ENCODE data around the gene INPP5F.
A peak's percentile ranks its signal among the peaks of the same experiment; 100 is the strongest.
"Not testable (repeated sequence)": the region's sequence is repeated elsewhere in the genome, so short reads cannot be mapped to it uniquely, and the experiment has no call there.

Gene INPP5F

GRCh38 chr10:119707331-119707730 is 18.5 kb upstream of the INPP5F start:
- DNase-seq, result not testable (repeated sequence)

DNA sequence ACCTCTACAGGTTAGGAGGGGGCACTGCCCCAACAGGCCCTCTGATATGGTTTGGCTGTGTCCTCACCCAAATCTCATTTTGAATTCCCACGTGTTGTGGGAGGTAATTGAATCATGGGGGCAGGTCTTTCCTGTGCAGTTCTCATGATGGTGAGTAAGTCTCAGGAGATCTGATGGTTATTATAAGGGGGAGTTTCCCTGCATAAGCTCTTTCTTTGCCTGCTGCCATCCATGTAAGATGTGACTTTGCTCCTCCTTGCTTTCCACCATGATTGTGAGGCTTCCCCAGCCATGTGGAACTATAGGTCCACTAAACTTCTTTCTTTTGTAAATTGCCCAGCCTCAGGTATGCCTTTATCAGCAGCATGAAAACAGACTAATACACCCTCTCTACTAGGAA is 14.9 kb upstream of the INPP5F start:
- DNase-seq, result not testable (repeated sequence)

GRCh38 chr10:119713744-119714483 is 11.9 kb upstream of the INPP5F start:
- DNase-seq, result no peak

GRCh38 chr10:119714484-119714816 is 11.4 kb upstream of the INPP5F start:
- no peak for DNase-seq

DNA sequence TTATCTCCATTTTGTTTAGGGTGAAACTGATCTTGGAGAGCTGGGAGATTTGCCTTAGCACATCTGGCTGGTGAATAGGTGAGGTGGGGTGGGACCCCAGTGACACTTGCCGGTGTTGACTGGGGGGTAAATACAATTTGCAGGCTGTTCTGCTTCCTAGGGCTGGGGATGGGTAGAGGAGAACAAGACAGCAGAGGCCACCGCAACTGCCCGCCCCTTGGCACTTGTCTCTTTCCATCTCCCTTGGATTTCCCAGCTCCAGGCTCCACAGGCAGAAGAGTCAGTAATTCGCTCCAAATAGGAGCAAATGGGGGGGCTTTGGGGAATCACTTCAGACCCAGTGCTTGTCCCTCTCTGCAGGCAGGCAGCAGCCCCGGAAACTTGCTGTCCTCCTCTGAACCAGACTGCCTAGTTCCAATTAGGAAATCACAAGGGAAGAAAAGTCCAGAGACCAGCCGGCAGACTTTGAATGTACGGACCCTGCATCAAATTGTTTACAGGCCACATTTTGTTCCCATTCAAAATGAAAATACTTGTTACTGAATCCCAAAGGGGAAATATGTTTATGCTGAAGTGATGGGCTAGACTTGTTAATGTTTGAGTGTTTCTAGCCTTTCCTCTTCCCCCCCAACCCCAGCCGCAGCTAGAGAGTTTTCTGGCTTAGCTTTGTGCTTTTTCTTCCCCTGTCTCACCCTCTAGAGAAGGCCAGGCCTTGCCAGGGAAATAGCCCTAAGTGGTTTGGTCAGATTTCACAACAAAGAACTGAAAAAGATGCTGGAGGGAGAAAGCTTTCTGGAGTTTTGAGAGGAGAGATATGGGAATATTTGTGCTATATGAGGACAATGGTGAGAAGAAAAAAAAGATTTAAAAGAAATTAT is 10.0 kb upstream of the INPP5F start:
- no peak for DNase-seq

GRCh38 chr10:119723161-119723560 is 2.7 kb upstream of the INPP5F start:
- no peak for DNase-seq

DNA sequence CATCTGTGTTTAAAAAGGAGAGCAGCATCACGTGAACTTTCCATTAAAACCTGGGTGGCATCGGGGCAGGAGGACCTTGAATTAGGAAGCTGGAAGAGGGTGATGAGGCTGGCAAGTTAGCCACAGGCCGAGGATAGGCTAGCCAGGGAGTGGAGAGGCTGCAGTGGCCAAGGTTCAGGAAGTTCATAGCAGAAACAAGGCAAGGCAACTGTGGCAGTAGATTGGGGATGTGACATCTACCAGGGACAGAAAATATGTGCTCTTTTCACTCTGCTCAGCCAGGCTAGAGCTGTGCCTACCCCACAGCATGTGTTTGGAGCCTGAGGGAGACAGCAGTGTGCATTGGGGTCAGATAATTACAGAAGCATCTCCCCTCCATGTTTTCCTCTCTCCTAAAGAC is 2.2 kb upstream of the INPP5F start:
- DNase-seq, result peak in 1 of 4 experiments; percentile 45

DNA sequence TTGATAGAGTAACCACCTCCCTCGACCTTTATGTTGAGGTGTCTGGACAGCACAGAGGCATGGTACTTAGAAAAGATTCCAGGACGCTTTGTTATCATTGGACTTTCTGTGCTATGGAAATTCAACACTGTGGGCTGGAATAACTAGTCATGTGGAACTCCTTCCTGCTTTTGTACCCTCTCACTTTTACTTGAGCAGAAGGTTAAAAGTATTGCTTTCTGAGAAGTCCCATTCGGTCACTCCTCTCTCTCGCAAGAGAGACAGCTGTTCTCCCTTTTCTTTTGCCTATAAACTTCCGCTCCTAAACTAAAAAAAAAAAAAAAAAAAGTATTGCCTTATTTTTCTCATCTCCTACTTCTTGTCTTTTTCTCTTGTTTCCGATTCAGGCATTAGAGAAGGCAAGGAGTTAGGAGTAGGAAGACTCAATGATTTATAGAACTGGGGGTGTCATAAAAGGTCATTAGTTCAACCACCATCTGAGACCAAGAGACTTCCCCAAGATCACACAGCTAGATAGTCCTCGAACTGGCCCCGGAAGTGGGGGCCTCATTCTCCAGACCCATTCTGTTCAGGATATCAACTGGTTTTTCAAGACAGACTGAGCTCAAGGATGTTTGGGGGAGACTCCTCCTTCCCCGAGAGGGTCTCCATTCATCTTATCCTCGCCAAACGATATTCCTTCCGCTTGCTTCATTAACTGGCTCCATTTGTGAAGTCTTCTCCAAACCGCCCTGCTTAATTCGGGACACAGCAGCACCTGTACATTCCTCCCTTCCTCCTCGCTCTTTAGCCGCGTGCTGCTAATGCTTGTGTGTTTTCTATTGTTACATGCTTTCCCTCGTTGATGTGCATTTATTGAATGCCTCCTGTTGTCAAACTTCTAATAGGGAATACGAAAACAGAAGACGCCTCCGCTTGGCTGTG is 995 bp upstream of the INPP5F start:
- peak in 3 of 4 experiments; percentile 61 to 64 (median 63) for DNase-seq

DNA sequence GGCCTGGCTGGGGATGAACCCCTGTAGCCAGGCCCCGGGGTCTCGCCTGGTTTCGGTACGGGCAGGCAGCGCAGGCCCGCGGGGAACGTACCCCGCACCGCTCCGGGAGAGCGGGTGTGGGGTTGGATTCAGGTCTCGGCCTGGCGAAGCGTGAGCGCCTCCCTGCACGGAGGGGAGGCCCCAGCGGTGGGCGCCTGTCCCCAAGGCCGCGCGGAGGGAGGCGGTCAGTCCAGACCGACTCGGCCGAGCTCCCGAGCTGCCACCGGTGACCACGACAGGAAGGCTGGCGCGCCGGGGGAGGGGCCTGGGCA is 378 bp upstream of the INPP5F start:
- DNase-seq, result no peak

- DNase-seq, result no peak
Measured at GRCh38 chr10:119726676-119727261, 919 bp downstream of the INPP5F start.

- no peak for DNase-seq
Measured at GRCh38 chr10:119728172-119728800, 2.4 kb downstream of the INPP5F start.

DNA sequence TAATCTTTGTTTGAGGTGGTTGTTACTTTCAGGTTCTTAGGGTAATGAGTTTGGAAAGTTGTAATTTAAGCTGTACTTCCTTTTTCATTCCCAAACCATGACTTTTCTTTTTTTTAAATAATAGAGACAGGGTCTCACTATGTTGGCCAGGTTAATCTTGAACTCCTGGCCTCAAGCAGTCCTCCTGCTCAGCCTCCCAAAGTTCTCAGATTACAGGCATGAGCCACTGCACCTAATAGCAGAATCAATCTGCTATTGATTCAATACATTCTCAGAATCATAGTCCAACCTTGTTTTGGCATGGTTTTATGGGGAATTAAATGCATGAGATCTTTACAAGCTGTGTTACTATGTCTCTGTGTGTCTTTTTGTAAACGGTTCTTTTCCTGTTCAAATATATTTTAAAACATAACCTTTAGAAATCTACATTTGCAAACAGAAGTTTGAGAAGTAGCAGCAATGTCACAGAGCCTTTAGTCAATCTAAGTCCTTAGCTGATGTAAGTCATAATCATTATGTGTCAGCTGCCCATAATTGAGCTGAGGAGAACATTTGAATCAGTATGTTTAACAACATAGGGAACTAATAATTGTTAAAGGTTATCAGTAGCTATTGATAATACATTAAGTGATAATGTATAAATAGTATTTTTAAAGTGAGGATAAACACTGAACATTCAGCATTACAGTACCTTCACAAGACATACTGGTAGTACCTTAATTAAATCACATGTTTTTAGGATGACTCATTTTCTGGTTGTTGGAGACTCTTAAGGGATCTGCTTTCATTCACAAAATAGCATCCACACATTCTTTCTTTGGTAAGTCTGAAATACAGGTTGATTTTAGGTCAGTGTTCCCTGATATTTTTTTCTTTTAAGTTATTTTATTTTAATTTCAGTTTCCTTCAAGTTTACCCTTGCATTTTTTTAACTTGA is 8.8 kb downstream of the INPP5F start:
- DNase-seq, result no peak

DNA sequence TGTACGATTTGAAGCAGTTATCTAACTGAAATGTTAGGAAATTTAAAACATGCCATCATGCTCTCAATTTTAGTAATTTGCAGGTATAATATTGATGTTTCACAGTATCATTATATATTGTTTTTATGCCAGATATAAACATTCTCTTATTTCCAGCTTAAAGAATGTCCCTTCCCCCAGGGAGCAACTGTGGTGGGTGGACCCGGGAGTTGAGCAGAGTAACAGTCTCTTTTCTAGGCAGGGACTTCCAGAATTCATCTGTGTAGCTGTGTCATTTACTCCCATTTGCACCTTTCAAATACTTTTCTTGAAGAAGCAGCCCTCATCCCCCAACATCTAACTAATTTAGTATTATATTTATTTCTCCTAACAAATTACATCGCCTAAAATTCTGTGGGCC is 9.6 kb downstream of the INPP5F start:
- no peak for DNase-seq

DNA sequence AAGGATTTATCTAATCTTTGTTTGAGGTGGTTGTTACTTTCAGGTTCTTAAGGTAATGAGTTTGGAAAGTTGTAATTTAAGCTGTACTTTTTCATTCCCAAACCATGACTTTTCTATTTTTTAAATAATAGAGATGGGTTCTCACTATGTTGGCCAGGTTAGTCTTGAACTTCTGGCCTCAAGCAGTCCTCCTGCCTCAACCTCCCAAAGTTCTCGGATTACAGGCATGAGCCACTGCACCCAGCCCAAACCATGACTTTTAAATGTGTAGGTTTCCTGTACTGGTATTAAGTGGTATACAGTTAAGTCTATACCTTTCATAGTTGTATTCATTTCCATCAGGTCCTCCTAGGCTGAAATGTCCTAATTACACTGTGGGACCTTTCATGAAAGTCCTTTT is 10.4 kb downstream of the INPP5F start:
- DNase-seq, result no peak

- DNase-seq, result no peak
Measured at GRCh38 chr10:119737039-119737663, 11.3 kb downstream of the INPP5F start.

GRCh38 chr10:119737823-119738222 is 12.0 kb downstream of the INPP5F start:
- peak in 3 of 4 experiments; percentile 39 to 52 (median 51) for DNase-seq

- no peak for DNase-seq
Measured at GRCh38 chr10:119738962-119739361, 13.1 kb downstream of the INPP5F start.

GRCh38 chr10:119740096-119740495 is 14.2 kb downstream of the INPP5F start:
- no peak for DNase-seq

- peak in 2 of 4 experiments; percentile 18 to 37 for DNase-seq
Measured at GRCh38 chr10:119742947-119743648, 17.2 kb downstream of the INPP5F start.

GRCh38 chr10:119747940-119748339 is 22.1 kb downstream of the INPP5F start:
- no peak for DNase-seq
